ENCODE data around the gene SPTB. TPM values are rescaled to one million over a fixed set of nuclear protein-coding genes. Genes with fewer than 3 reads are reported as not detected.

The SPTB gene
- total RNA-seq, 2 experiments from 2014 or later = 0.17 to 0.19 TPM

DNA sequence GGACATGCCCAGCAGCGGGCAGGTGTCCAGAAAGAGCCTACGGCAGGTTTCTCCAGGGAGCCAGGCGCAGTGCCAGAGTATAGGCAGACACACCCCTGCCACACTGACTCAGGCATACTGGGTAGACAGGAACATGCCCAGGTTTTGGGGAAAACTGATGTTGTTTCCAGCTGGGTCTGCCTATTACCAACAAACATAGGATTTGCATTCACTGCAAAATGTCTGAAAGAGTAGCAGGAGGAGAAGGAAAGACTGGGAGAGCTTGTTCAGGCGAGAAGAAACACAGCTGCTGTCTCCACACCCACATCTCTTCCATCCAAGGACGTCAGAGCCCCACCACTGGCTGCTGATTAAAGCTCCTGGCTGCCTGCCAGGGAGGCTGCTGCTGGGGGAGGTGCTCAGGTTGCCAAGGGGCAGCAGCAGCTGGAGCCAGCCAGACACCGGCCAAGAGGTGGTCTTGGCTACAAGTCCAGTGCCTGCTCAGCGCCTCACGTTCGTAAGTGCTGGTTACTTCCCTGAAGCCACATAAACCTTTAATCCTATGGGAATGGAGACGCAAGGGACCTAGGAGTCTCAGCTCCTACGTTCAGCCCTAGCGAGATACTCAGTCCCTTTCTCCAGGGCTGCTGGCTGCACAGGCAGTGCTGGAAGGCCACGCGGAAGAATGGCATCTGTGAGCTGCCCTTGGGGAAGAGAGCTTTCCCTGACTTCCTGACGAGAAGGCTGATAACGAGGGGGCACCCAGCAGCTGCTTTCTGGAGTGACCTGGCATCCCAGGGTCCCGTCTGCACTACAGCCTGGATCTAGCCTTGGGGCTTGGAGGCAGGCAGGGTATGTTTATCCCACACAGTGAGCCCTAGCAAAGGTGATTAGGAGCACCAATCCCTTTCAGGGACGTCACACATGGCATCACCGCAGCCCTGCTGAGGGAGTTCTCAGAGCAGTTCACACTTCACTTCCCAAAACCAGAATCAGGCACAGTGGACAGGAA is 117.4 kb downstream of the SPTB start:
- ChIA-PET POLR2A (no interaction called here), CTCF (interaction anchor here (1.2 to 1.3 kb wide), 2 partner anchors 28 to 129 kb away, joined by 3 to 4 read pairs; no protein-coding TSS in a partner anchor)

- CTCF ChIA-PET = interaction anchor here (1.2 to 1.6 kb wide), 3 partner anchors 11 to 130 kb away, joined by 3 to 4 read pairs (median 4); no protein-coding TSS in a partner anchor
- POLR2A ChIA-PET = no interaction called here
Measured at GRCh38 chr14:64761441-64762043, 118.2 kb downstream of the SPTB start.

GRCh38 chr14:64760916-64761315 is 118.8 kb downstream of the SPTB start:
- POLR2A ChIA-PET = no interaction called here

GRCh38 chr14:64760146-64760755 is 119.5 kb downstream of the SPTB start:
- CTCF ChIA-PET = interaction anchor here (0.6 to 1.6 kb wide), 3 partner anchors 12 to 353 kb away, joined by 3 to 4 read pairs (median 4); no protein-coding TSS in a partner anchor

More at GRCh38 chr14:64760916-64761315, 118.8 kb downstream of the SPTB start:
- CTCF ChIA-PET = interaction anchor here (1.6 kb wide), 1 partner anchor 11 kb away, joined by 4 read pairs; no protein-coding TSS in a partner anchor

GRCh38 chr14:64759555-64759938 is 120.2 kb downstream of the SPTB start:
- ChIA-PET CTCF (interaction anchor here (0.6 to 0.9 kb wide), 2 partner anchors 64 to 353 kb away, joined by 3 to 4 read pairs; no protein-coding TSS in a partner anchor), POLR2A (no interaction called here)

More at GRCh38 chr14:64760146-64760755, 119.5 kb downstream of the SPTB start:
- POLR2A ChIA-PET = no interaction called here

GRCh38 chr14:64758691-64759554 is 120.8 kb downstream of the SPTB start:
- POLR2A ChIA-PET = no interaction called here
- CTCF ChIA-PET = no interaction called here

- ChIA-PET CTCF (no interaction called here), POLR2A (no interaction called here)
Measured at GRCh38 chr14:64758025-64758521, 121.6 kb downstream of the SPTB start.

DNA sequence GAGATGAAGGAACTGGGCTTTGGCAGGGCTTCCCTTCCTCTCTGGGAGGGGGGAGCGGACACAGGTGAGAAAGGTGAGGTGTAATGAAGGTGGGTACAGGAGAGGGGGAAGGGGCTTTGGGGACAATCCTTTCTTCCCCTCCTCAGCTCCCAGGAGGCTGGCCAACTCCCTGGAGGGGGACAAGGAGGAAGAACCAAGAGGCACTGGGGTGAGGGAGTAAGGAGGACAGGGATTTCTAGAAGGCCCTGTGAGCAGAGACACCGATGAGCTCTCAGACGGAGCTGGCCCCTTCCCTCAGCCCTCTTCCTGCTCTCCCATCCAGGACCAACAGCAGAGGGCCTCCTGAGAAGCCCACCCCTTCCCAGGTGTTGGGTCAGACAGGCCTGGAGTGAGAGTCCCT is 122.1 kb downstream of the SPTB start:
- POLR2A ChIA-PET = no interaction called here
- CTCF ChIA-PET = no interaction called here

DNA sequence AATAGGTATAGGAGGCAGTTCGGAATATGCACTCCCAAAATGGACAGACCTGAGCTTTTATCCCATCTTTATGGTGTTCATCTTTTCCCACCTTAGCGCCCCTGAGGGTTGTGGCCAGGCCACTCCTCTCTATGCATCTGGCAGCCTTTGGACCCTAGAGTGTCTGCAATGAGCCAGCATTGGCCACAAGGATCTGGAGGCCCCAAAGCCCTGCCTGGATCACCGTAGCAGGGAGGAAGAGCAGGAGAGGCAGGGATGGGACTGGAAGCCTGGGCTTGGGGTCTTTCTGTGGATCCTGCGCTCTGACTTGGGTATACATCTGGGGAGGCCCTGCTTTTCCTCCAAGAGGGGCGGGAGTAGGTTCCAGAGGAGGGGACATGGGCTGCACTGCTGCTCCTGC is 123.0 kb downstream of the SPTB start:
- POLR2A ChIA-PET = no interaction called here
- CTCF ChIA-PET = no interaction called here

DNA sequence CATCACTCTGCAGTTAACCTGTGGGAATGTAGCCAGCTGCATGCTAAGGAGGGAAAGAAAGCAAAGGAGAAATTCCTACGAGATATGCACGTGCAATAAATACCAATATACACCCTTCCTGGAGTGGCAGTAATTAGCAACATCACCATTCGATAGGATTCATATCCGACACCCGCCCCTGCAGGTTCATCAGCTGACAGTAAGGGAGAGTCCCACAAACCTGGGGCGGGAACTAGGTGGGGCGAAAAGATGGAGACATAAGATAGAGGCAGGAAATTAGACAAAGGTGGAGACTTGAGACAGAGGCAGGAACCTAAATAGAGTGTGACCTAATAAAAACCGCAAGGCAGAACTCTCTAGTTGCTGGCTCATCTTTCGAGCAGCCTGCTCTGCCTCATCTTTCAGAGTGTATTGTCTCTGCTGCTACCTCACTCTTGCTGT is 123.9 kb downstream of the SPTB start:
- CTCF ChIA-PET = interaction anchor here (1.3 kb wide), 1 partner anchor 31 kb away, joined by 3 read pairs; no protein-coding TSS in a partner anchor
- POLR2A ChIA-PET = no interaction called here

DNA sequence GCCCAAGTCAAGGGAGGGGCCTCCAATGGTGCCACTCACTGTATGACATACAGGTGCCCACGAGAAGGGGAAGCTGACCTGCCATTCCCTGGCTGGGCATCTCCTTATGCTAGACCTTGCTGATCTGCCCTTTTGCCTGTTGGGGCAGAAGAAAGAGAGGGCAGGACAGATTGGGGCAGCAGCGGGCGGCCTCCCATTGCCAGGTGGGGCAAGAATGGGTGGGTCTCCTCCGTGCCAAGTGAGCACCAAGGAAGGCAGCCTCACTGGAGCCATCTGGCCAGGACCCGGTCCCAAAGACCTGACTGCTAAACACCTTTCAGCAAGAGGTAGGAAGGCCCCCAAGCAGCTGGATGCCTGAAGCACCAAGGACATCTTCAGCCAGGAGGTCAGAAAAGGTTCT is 125.0 kb downstream of the SPTB start:
- POLR2A ChIA-PET = no interaction called here
- CTCF ChIA-PET = interaction anchor here (1.3 kb wide), 1 partner anchor 29 kb away, joined by 3 read pairs; no protein-coding TSS in a partner anchor

GRCh38 chr14:64753999-64754398 is 125.7 kb downstream of the SPTB start:
- ChIA-PET POLR2A (no interaction called here), CTCF (no interaction called here)

DNA sequence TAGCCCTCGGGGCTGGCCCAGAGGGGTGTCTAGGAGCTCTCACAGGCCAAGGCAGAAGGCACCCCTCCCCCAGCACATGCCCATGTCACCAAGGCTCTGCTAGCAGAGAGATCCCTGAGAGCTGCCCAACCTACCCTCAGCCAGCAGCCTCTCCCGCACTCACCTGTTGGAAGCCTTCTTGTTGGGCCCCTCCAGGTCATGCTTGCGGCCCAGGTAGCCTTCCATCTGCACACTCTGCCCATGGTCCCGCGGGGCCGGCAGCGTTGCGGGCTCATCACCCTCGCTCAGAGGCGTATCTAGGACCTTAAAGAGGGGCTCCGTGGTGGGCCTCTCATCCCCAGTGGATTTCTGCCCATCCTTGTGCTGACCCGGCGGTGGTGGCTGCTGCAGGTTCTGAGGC is 126.3 kb downstream of the SPTB start:
- ChIA-PET POLR2A (no interaction called here), CTCF (no interaction called here)

GRCh38 chr14:64752909-64753308 is 126.8 kb downstream of the SPTB start:
- CTCF ChIA-PET = no interaction called here
- POLR2A ChIA-PET = no interaction called here

GRCh38 chr14:64748995-64749714 is 130.6 kb downstream of the SPTB start:
- ChIA-PET CTCF (interaction anchor here (0.7 kb wide), 1 partner anchor 29 kb away, joined by 3 read pairs; no protein-coding TSS in a partner anchor), POLR2A (no interaction called here)

DNA sequence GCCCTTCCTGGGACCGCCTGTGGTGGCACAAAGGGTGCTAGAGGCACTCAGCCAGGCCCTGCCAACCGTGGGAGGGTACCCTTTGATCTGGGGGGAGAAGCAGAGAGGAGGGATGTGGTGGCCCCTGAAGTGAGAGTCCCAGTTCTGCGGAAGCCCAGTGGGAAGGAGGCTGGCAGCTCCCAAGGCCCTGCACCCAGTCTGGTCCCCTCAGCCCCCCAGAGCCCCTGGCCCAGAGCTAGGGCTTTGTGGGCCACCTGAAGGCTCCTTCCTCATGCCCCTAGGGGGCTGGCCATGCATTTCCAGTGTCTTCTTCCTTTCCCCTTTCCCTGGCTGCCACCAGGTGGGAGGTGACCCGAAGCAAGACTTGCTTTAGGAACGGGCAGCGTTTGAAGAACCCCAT is 131.2 kb downstream of the SPTB start:
- CTCF ChIA-PET = interaction anchor here (0.7 kb wide), 1 partner anchor 28 kb away, joined by 3 read pairs; no protein-coding TSS in a partner anchor
- POLR2A ChIA-PET = no interaction called here

DNA sequence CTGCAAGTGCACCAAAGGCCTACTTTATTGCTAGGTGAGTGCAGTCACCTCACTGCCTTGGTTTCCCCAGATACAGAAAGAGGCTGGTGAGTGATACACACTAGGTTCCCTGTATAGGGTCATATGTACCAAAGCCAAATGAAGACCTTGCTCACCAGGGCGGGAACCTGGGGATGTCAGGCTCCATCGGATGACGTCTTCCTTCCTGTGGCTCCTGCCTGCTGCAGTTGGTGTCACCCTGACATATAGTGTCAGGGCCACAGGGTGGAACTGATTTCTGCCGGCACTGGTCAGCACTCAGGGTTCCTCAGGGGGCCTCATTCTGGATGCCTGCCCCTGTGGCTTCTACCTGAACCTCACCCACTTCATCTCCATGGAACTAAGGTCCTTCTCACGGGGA is 132.4 kb downstream of the SPTB start:
- ChIA-PET POLR2A (no interaction called here), CTCF (interaction anchor here (0.7 kb wide), 1 partner anchor 22 kb away, joined by 3 read pairs; no protein-coding TSS in a partner anchor)

Data from activated CD8-positive, alpha-beta memory T cell treated with anti-CD3 and anti-CD28 coated beads for 36 hours (primary cell).